PC-3 (cell line): Measurements from ENCODE around the gene MRPL28. TPM values are rescaled to one million over a fixed set of nuclear protein-coding genes. Genes with fewer than 3 reads are reported as not detected.

Experiments used
- ATAC-seq: fragments of 200-7000 bp; cut with Tn5 transposase; 2 replicates; pipeline ENCODE4 v1.9.1; 2020; ENCODE audit warnings: mild to moderate bottlenecking, moderate library complexity
- BruUV-seq: library from RNA; stranded (reverse); fragments of 400-500 nt; replicated peaks from 2 replicates; lab custom pipeline; 2021; lab: Mats Ljungman, UMichigan
- CTCF ChIA-PET: fragments of 300-600 bp; sonication (Branson Sonifier 250); formaldehyde crosslinking; loops from one replicate; lab custom pipeline; 2022; ENCODE audit warnings: antibody characterized with exemption; lab: Charles Lee
- POLR2A ChIA-PET: fragments of 300-600 bp; sonication (Branson Sonifier 250); formaldehyde crosslinking; loops from one replicate; lab custom pipeline; 2022; ENCODE audit warnings: antibody characterized with exemption; ENCODE audit not compliant: unreplicated experiment; lab: Charles Lee
- DNase-seq: peaks from one replicate; pipeline ENCODE4 v3.0.0-alpha.2; 2015
- H2AFZ ChIP-seq: fragments of 300-600 bp; sonication (generic); 2 replicates; pipeline ENCODE4 v1.6.0; 2016; ENCODE audit warnings: antibody characterized with exemption, low read length
- H3F3A ChIP-seq: fragments of 300-600 bp; sonication (generic); one replicate; pipeline ENCODE4 v1.6.0; 2017; ENCODE audit warnings: antibody characterized with exemption, low read length, control low read depth, mild to moderate bottlenecking; ENCODE audit not compliant: unreplicated experiment
- H3K27ac ChIP-seq: fragments of 300-600 bp; sonication (generic); 2 replicates; pipeline ENCODE4 v1.5.1; 2016; ENCODE audit warnings: mild to moderate bottlenecking, low read length
- H3K27me3 ChIP-seq: fragments of 300-600 bp; sonication (generic); 2 replicates; pipeline ENCODE4 v1.6.1; 2016; ENCODE audit warnings: low read length, mixed read lengths
- H3K36me3 ChIP-seq: fragments of 300-600 bp; sonication (generic); 2 replicates; pipeline ENCODE4 v1.6.1; 2016; ENCODE audit warnings: low read depth, mixed run types, low read length, mixed read lengths
- H3K4me1 ChIP-seq: fragments of 300-600 bp; sonication (generic); 2 replicates; pipeline ENCODE4 v1.5.1; 2016; ENCODE audit warnings: low read length; ENCODE audit not compliant: insufficient read depth
- H3K4me2 ChIP-seq: fragments of 300-600 bp; sonication (generic); 2 replicates; pipeline ENCODE4 v1.6.0; 2016; ENCODE audit warnings: low read length
- H3K4me3 ChIP-seq: fragments of 300-600 bp; sonication (generic); 2 replicates; pipeline ENCODE4 v1.5.1; 2016; ENCODE audit warnings: mild to moderate bottlenecking, low read length, mixed read lengths
- H3K79me2 ChIP-seq: fragments of 300-600 bp; sonication (generic); 2 replicates; pipeline ENCODE4 v1.6.1; 2017; ENCODE audit warnings: low read length, mixed read lengths
- H3K9ac ChIP-seq: fragments of 300-600 bp; sonication (generic); 2 replicates; pipeline ENCODE4 v1.6.0; 2016; ENCODE audit warnings: mild to moderate bottlenecking, low read length
- H3K9me2 ChIP-seq: fragments of 300-600 bp; sonication (generic); replicated peaks from 2 replicates; pipeline ENCODE4 v1.6.1; 2016; ENCODE audit warnings: mixed run types, low read length, mixed read lengths
- H3K9me3 ChIP-seq: fragments of 300-600 bp; sonication (generic); 2 replicates; pipeline ENCODE4 v1.6.1; 2016; ENCODE audit warnings: low read length, mixed read lengths
- H4K20me1 ChIP-seq: fragments of 300-600 bp; sonication (generic); 2 replicates; pipeline ENCODE4 v1.6.1; 2016; ENCODE audit warnings: low read length, mixed read lengths
- CTCF ChIP-seq: fragments of 300-600 bp; sonication (generic); conservative IDR thresholded peaks from 2 replicates; pipeline ENCODE4 v1.5.1; 2017; ENCODE audit warnings: antibody characterized with exemption, low read depth, mild to moderate bottlenecking, low read length
- EZH2 ChIP-seq: fragments of 300-600 bp; sonication (generic); IDR thresholded peaks from one replicate; pipeline ENCODE4 v1.6.1; 2017; ENCODE audit warnings: antibody characterized with exemption, mild to moderate bottlenecking, low read length; ENCODE audit not compliant: unreplicated experiment
- EZH2phosphoT487 ChIP-seq: fragments of 300-600 bp; sonication (generic); IDR thresholded peaks from 2 replicates; pipeline ENCODE4 v1.6.1; 2018; ENCODE audit warnings: mild to moderate bottlenecking, antibody characterized with exemption, low read length, borderline replicate concordance
- intact Hi-C: fragments of 100-400 bp; cut with micrococcal nuclease; formaldehyde crosslinking; loops from 2 replicates; pipeline ENCODE4 v1.9.0; 2023
- total RNA-seq: library from RNA; depleted of rRNA; stranded (reverse); fragments of >200 nt; gene quantifications from 2 replicates; pipeline ENCODE4 v1.2.3, GENCODE V29; 2014

The MRPL28 gene
- total RNA-seq, 1 experiment from 2014 or later = 154 TPM

DNA sequence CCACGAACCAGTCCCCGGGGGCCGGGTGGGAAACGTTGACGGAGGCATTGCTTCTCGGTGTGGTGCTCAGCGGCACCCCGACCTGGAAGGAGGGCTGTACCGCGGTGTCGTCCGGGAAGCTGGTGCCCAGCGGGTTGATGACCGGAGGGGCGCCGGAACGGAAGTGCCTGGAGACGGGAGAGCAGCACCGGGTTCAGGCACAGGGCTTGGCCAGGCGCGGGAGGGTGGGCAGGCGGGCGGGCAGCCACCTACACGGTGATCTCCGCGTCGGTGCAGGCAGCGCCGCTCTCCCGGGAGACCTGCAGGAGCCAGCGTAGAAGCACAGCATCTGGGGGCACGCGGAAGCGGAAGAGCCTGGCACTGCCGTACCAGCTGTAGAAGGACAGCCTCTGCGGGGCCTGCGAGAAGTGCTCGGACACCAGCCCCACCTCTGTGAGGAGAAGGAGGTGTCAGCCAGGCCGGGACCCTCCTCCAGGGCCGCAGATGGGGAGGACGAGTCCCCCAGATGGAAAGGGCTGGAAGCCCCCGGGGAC, 7.1 kb upstream of the MRPL28 start:
- intact Hi-C loops = no loop called here
- no peaks in the 10 kb centered on the region for H4K20me1 ChIP-seq
- no peaks in the 10 kb centered on the region for H3K36me3 ChIP-seq
- H3K4me2 ChIP-seq = no peak overlapping the region
- TF ChIP-seq EZH2 (no peak), EZH2phosphoT487 (no peak), CTCF (no peak)
- no peak overlapping the region for H3K27ac ChIP-seq
- no peak overlapping the region for H3K4me3 ChIP-seq
- no peak for DNase-seq
- BruUV-seq = no TSS peak
- no peaks in the 10 kb centered on the region for H3K27me3 ChIP-seq
- no peaks in the 10 kb centered on the region for H3K4me1 ChIP-seq
- H3F3A ChIP-seq = no peaks in the 10 kb centered on the region
- ChIA-PET CTCF (no interaction called here), POLR2A (no interaction called here)
- H3K9ac ChIP-seq = no peak overlapping the region
- H3K9me2 ChIP-seq = no peaks in the 10 kb centered on the region
- no peak for ATAC-seq
- no peaks in the 10 kb centered on the region for H3K9me3 ChIP-seq
- H2AFZ ChIP-seq = no peak overlapping the region
- peaks cover 22% of the 10 kb centered on the region for H3K79me2 ChIP-seq

DNA sequence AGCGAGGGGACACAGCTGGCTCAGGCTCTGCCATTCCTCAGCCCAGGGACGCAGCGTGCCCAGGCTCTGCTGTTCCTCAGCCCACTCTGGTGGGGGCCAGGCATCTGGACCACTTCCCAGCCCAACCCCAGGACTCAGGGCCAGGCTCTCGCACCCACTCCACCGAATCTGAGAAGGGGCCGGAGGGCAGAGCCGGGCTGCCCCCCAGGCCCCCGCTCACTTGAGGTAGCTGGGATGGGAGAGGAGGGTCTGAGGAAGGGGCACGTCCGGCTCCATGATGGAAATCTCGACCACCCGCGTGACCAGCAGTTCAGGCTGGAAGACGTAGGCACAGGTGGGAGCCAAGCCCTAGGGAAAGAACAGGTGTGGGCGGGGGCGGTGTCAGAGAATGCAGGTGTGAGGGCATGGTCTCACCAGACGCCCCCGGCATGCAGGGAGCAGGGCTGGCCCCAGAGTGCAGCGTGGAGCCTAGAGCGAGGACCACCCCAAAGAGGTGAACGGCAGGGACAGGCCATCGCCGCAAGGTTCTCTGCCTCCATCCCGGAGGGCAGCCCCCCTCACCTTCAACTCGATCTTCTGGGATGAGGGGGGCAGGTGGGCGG, 6.6 kb upstream of the MRPL28 start:
- Histone ChIP-seq H3K9ac (no peak overlapping the region), H3K27me3 (no peaks in the 10 kb centered on the region), H3K79me2 (peaks cover 22% of the 10 kb centered on the region), H3K9me3 (no peaks in the 10 kb centered on the region), H3K4me3 (no peak overlapping the region), H3K9me2 (no peaks in the 10 kb centered on the region), H3K4me2 (no peak overlapping the region), H3K36me3 (no peaks in the 10 kb centered on the region), H4K20me1 (no peaks in the 10 kb centered on the region), H2AFZ (no peak overlapping the region), H3K4me1 (no peaks in the 10 kb centered on the region), H3K27ac (no peak overlapping the region), H3F3A (no peaks in the 10 kb centered on the region)
- no peak for ATAC-seq
- intact Hi-C loops = no loop called here
- BruUV-seq = no TSS peak
- ChIA-PET CTCF (no interaction called here), POLR2A (no interaction called here)
- TF ChIP-seq EZH2 (no peak), EZH2phosphoT487 (no peak), CTCF (no peak)
- DNase-seq = no peak
